ENCODE results near the gene SPART.

DNA sequence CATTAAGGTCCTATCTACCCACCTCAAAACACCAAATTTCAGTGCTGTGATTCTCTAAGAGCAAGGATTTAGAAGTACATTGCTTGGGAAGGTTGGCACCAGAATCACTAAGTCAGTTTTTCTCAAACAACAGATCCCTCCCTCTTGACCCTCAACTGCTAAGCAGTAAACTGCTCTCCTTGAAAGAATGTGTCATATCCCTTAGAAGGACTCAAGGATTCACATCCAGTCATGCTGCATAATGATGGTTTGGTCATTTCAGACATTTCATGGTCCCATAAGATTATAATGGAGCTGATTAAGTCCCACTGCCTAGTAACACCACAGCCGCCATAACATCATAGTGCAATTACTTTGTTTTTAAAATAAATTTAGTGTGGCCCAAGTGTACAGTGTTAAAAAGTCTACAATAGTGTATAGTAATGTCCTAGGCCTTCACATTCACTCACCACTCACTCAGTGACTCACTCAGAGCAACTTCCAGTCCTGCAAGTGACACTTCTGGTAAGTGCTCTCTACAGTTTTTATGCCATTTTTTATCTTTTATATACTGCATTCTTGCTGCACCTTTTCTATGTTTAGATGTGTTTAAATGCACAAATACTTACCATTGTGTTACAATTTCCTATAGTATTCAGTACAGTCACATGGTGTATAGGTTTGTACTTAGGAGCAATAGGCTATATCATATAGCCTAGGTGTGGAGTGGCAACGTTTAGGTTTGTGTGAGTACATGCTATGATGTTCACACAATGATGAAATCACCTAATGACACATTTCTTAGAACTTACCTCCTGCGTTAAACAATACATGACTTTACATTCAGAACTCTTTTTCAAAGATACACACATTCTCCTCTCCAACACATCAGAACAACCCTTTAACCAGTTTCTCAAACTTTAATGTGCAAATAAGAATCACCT lies 32.9 kb downstream of the SPART start:
- no peak for TF ChIP-seq TAF1 (IDR thresholded peaks at IDR 0.05; ENCODE audit: low read depth)
- no peak for TF ChIP-seq NFIC (IDR thresholded peaks at IDR 0.05)

Measured in Ishikawa (cell line).